Measurements from ENCODE around the gene ZC3H11A.
"Not testable (repeated sequence)": the region's sequence is repeated elsewhere in the genome, so short reads cannot be mapped to it uniquely, and the experiment has no call there.

The ZC3H11A gene

DNA sequence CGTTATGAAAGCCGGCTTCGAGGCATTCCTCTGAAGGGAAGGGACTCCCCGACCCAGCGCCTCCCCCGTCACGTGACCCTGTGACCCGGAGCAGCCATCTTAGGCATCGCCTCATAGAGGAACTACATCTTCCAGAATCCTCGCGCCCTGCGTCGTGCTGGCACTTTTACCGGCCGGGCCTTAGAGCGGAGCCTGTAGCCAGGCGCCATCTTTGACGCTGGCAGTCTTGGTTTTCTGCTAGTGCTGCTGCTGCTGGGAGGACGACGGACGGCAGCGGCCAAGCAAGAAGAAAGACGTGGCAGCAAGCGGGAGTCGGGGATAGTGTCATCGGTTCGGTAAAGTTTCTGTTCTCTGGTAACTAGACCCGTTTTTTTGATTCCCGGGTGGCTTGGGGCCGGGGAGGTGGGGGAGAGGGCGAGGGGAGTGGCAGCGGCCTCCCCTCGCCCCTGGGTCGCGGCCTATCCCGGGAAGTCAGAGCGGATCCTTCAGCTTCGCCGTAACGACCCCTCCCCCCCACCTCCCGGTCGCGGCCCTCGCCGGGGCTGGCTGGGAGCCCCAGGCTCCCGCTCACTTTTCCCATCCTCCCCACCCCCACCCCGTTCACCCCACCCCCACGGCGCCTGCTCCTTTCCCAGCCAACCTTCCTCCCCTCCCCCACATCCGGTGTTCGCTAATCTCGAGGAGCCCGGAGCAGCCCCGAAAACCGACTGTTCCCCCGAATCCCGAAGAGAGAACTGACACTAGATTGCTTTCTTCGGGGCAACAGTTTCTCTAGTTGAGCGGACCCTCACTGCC, at the start of gene ZC3H11A, which contains the start of gene ZBED6:
Gene ZC3H11A (plus strand): TSS at position 183 of the 795 bp plus-strand sequence. CDS start 21,448 bp downstream, outside the sequence.
Gene ZBED6 (plus strand): TSS at position 183 of the 795 bp plus-strand sequence. CDS start 1,900 bp downstream, outside the sequence.
- FAIRE-seq = peak; percentile 99
- peak; percentile 88 for DNase-seq (ENCODE audit: insufficient read length, low spot score)

DNA sequence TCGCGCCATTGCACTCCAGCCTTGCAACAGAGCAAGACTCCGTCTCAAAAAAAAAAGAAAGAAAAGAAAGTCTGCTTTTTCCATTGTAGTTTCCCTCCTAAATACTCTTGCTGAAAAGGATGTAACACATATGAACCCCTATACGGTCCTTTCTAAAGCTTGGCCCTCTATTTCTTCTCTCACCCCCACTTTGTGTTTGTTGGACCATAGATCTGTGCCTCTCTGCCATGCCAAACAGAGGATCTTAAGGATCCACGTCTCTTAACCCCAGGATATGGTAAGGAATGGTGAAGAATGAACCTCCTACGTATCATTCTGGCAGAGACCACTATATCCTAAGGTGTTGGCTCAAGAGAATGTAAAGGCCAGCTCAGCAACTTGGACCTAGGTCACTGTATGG, 49.1 kb upstream of the ZC3H11A start:
- no peak for FAIRE-seq
- no peak for DNase-seq (ENCODE audit: insufficient read length, low spot score)

DNA sequence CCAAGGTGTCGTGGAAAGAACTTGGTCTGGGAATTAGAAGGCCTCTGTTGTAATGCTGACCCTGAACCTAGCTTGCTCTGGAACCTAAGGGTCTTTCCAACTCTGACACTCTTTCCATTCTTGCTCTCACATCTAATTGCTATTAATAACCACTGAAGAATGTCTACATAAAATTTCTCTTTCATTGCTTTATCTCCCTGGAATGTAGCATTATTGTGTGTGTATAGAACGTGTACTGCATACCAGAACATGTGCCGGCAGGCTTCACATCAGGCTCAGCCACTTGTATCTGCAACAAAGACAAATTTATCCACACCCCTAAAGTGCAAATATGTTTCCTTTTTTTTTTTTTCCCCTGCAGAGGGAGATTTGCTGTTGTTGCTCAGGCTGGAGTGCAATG, 44.4 kb upstream of the ZC3H11A start:
- DNase-seq (ENCODE audit: insufficient read length, low spot score) (no peak), FAIRE-seq (no peak)

DNA sequence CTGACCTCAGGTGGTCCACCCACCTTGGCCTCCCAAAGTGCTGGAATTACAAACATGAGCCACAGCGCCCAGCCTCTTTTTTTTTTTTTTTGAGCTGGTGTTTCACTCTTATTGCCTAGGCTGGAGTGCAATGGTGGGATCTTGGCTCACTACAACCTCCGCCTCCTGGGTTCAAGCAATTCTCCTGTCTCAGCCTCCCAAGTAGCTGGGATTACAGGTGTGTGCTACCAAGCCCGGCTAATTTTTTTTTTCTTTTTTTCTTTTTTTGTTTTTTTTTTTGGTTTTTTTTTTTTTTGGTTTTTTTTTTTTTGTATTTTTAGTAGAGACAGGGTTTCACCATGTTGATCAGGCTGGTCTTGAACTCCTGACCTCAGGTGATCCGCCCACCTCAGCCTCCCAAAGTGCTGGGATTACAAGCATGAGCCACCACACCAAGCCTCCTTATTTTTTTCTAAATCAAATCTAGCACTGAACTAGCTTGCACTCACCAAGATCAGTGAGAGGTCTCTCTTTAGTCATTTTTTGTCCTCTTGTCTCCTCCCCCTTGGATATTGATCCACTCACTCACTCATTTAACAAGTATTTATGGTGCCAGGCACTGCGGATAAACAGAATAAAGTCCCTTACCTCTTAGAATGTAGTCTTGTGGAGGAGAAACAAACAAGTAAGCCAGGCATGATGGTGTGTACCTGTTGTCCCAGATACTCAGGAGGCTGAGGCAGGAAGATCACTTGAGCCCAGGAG, 43.6 kb upstream of the ZC3H11A start:
- DNase-seq (ENCODE audit: insufficient read length, low spot score); FAIRE-seq: not testable (repeated sequence)

DNA sequence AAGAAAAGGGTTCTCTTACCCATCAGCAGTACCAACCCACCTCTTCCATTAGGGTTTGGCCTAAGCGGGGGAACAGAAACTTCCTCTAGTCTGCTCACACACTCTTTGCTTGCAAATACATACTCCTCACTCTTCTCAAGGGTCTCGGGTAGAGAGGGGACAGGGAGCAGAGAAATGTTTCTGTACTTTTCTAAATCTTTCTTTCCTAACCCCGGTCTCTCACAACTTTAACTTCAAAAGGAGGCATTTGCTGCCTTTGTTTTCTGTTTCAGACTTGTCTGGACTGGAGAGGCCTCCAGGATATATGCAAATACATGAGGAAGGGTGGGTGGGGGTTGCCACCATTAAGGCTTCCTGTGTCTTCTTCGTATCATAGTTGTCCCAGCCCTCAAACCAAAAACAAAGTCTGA, 41.0 kb upstream of the ZC3H11A start:
- no peak for DNase-seq (ENCODE audit: insufficient read length, low spot score)
- peak; percentile 60 for FAIRE-seq

DNA sequence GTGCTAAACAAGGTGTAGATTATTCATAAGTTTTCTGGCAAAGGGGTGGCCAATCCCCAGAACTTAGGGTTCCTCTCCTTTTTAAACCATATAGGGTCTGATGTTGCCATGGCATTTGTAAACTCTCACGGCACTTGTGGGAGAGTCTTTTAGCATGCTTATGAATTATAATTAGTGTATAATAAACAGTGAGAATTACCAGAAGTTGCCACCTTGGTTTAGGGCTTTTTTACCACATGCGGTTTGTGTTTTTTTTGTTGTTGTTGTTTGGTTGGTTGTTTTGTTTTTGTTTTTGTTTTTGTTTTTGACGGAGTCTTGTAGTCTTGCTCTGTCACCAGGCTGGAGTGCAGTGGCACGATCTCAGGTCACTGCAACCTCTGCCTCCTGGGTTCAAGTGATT, 39.4 kb upstream of the ZC3H11A start:
- FAIRE-seq (no peak), DNase-seq (ENCODE audit: insufficient read length, low spot score) (no peak)

DNA sequence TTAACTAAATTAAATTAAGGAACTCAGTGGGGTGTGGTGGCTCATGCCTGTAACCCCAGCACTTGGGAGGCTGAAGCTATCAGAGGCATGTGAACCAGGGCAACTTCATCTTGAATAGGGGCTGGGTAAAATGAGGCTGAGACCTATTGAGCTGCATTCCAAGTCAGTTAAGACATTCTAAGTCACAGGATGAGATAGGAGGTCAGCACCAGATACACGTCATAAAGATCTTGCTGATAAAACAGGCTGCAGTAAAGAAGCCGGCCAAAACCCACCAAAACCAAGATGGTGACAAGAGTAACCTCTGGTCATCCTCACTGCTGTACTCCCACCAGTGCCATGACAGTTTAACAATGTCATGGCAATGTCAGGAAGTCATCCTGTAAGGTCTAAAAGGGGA, 36.7 kb upstream of the ZC3H11A start:
- FAIRE-seq = not testable (repeated sequence)

DNA sequence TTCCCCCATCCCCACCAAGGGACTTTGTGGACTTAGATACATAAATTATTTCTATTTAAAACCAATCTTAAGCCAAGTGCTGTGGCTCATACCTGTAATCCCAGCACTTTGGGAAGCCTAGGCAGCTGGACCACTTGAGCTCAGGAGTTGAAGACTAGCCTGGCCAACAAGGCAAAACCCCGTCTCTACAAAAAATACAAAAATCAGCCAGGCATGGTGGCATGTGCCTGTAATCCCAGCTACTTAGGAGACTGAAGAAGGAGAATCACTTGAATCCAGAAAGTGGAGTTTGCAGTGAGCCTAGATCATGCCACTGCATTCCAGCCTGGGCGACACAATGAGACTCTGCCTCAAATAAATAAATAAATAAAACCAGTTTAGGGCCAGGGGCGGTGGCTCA, 34.9 kb upstream of the ZC3H11A start:
- FAIRE-seq (no peak), DNase-seq (ENCODE audit: insufficient read length, low spot score) (no peak)

More for the DNA sequence above, 36.7 kb upstream of the ZC3H11A start:
- DNase-seq (ENCODE audit: insufficient read length, low spot score) = not testable (repeated sequence)

DNA sequence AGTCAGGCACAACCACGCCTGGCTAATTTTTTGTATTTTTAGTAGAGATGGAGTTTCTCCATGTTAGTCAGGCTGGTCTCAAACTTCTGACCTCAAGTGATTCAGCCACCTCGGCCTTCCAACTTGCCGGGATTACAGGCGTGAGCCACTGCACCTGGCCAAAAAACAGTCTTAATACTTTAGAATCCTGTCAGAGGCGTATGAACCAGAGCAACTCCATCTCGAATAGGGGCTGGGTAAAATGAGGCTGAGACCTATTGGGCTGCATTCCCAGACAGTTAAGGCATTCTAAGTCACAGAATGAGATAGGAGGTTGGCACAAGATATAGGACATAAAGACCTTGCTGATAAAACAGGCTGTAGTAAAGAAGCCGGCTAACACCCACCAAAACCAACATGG, 33.5 kb upstream of the ZC3H11A start:
- DNase-seq (ENCODE audit: insufficient read length, low spot score); FAIRE-seq: not testable (repeated sequence)

DNA sequence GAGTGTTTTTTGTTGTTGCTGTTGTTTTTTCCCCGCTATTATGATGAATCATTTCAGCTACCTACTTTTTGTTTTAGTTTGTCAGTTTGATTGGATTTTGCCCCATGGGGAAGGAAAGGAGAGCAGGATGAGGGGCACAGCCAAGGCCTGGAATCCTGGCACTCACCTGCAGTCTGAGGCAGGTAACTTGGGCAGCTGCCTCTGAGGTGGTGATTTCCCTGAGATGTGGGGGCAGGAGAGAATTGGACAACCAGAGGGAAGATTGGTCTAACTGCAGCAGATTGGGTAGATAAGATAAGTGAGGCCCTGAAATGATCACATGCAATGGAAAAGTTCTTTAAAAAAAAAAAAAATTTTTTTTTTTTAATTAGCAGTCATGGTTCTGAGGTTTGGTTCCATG, 31.9 kb upstream of the ZC3H11A start:
- DNase-seq (ENCODE audit: insufficient read length, low spot score) (no peak), FAIRE-seq (no peak)

DNA sequence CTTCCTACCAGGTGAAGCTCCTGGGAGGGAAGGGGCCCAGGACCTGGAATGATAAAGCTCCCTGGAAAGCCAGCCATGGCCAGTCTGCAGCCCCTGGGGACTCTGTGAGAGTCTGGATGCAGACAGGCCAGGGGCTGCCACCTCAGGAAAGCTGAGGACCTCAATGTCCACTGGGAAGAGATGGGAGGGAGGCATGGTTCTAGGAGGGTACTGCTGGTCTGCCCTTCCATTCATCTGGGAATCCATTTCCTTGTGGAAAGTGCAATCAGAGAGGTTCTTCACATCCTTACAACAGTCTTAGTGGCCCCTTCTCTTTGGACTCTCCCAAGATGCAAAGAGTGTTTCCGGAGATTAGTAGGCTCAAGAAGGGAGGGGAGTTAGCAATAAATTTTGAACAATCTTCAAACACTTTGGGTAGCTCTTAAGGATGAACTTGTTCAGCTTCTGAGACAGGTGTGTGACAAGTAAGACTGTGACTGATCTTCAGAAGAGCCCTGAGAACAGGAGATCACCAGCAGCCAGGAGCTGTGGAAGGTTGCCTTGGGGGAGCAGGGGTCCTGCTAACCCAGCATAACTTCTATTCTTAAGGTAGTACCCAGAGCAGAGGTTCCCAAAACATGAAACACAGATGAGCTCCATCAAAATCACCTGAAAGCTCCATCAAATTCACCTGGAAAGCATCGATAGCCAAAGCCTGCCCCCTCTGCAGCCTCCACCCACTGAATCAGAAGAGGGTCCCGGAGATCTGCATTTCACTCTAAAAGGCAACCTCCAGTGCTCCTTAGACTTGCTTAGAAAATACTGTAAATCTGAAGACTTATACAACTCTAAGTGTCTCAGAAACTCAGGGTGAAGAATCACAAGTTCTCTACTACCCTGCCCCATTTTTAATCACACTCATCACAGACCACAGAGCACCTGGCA, 31.1 kb upstream of the ZC3H11A start:
- FAIRE-seq = no peak
- DNase-seq (ENCODE audit: insufficient read length, low spot score) = no peak

DNA sequence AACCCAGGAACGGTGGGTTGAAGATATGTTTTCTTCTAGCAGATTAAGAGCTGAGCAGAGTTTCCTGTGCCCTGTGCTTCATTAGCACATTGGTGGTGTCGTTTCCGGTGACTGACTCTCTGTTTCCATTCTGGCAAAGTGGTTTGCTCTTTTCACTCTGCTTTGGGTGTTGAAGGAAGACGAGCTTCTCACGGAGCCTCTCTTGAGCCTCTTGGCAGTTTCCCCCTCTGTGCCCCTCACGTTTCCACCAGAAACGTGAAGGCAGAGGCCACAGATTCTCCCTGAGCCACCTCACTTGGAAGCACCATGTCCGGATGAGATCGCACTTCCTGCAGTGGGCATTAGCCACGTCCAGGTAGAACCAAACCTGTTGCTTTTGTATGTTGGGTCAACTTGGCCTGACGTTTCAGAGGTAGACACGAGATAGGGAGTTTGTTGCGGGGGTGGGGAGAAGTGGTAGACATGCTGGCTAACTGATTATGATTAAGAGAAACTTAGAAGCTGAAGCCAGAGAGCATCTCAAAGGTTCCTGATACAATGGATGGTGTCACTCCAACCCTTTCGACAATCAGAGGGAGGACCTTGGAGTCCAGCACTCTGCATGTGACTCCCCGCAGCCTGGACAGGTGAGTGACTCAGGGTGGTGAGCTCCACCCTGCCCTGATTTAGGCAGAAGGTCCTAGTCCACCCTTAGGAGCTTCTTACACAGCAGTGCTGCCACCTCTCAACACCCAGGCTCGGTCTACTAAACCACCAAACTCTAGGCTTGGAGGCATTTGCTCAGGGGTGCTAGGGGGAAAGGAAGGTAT, 30.2 kb upstream of the ZC3H11A start, which contains the start of gene LAX1:
Gene LAX1 (plus strand): TSS at position 155 of the 809 bp plus-strand sequence. CDS start 383 bp downstream, at position 538.
- DNase-seq (ENCODE audit: insufficient read length, low spot score) (peak; percentile 76), FAIRE-seq (peak; percentile 97)

DNA sequence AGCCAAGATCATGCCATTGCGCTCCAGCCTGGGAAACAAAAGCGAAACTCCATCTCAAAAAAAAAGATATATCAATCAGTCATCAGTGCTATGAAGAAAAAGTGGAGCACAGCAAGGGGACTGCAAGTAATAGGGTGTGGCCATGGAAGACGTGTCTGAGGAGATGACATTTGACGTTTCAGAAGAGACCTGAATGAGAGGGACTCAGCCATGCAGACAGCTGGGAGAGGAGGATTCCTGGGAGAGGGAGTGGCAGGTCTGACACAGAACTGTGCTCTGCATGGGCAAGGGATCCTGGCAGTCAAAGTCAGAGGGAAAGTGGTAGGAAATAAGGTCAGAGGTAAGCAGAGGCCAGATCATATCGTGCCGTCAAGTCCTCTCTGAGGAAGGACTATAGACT, 27.2 kb upstream of the ZC3H11A start:
- FAIRE-seq (no peak), DNase-seq (ENCODE audit: insufficient read length, low spot score) (no peak)

DNA sequence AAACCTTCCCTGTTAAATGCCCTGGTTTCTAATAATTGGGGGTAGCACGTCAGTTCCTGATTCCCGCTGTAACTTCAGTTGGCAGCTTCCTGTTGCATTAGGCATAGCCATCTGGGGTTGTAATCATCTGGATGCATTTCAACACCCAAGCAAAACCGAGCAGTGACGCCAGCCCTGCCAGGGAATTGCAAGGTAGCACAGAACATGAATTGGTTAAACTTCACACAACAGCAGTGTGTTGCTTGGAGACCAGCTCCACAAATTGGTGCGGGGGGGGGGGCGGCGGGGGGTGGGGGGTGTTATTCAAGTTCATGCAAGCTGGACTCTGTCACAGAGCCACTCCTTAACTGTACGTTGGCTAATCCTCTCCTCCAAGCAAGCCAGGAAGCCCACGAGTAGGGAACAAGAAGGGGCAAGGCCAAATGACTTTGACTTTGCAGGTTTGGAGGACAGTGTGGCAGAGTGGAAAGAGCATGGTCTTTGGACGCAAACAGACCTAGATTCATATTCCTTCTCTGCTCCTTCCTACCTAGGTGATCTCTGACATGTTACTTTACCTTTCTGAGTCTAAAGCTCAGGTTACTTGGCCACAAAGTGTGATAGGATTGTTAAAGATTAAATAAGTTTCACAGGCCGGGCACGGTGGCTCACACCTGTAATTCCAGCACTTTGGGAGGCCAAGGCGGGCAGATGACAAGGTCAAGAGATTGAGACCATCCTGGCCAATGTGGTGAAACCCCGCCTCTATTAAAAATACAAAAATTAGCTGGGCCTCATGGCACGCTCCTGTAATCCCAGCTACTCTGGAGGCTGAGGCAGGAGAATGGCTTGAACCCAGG, 25.7 kb upstream of the ZC3H11A start:
- FAIRE-seq (no peak), DNase-seq (ENCODE audit: insufficient read length, low spot score) (no peak)

DNA sequence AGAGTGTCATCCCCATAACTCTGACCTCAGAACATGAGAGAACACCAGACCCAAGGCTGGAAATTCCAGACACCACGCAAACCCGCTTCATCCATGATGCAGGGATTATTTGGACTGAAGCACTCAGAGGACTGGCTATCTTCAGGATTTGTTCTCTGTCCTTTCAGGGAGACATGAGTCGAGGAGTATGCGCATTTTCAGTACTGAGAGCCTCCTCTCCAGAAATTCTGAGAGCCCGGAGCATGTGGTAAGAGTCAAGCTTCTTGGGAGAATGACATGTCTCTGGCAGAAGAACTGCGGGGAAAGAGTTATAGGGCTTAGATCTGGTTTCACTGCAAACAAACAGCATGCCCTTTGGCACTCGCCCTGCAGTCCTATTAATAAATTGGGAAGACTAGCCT, 23.5 kb upstream of the ZC3H11A start:
- no peak for FAIRE-seq

DNA sequence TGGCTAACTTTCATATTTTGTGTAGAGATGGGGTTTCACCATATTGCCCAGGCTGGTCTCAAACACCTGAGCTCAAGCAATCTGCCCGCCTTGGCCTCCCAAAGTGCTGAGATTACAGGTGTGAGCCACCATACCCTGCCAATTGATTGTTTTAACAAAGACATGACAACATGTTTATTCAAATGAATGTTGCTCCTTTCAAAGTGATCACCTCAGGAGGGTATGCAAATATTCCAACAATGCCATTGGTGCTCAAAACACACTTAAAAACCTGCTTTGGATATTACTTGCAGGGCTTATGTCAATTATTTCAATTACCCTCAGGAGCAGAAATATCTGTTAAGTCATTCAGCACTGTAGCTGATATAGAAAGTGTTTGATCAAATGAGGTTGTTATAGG, 22.6 kb upstream of the ZC3H11A start:
- DNase-seq (ENCODE audit: insufficient read length, low spot score) (no peak), FAIRE-seq (no peak)

More for the DNA sequence above, 23.5 kb upstream of the ZC3H11A start:
- DNase-seq (ENCODE audit: insufficient read length, low spot score) = no peak

DNA sequence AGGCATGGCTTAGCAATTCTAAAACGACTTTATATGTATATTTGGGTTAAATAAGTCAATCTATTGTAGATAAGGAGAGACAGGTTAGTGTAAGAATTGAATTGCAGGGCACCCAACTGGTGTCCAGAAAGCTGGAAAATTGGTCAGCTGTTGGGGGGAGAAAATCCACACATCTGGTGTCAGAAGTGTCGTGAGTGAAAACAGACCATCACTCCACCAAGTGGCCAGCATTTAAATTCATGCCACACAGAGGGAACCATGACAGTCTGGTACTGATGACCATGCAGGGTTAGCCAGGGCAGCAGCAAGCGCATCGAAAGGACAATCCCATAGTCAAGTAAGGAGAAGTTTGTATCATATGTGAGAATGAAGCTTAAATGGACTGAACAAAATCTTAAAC, 18.8 kb upstream of the ZC3H11A start:
- FAIRE-seq (no peak), DNase-seq (ENCODE audit: insufficient read length, low spot score) (no peak)

DNA sequence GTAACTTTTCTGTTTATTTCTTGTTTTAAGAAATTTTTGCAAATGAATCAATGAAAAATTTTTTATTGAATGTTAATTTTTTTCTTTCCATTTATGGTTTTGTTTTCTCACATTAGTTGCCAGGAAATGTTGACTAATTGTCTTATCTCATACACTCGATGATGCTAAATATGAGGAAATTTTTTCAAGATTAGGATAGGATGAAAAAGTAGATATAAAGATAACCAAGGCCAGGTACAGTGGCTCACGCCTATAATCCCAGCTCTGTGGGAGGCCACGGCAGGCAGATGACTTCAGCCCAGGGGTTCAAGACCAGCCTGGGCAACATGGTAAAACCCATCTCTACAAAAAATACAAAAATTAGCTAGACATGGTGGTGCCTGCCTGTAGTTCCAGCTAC, 17.8 kb upstream of the ZC3H11A start:
- DNase-seq (ENCODE audit: insufficient read length, low spot score) (no peak), FAIRE-seq (no peak)

DNA sequence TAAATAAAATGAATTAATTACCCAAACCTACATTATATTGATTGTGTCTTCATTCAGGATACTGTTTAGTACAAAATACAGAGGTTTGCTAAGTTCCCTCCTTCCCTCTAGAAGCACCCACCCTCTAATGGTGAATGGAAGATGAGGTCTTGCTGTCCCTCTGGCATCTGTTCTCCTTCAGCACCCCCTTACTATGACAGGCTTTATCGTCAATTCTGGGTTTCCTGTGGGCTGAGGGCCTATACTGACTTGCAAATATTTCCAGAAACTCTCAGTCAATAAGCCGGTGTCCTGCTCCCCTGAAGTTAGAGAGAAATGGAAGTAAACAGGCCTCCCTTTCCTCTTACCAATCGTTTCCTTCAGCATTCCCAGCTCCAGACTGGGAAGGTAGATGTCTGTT, 17.3 kb upstream of the ZC3H11A start:
- no peak for DNase-seq (ENCODE audit: insufficient read length, low spot score)
- no peak for FAIRE-seq
